Activated naive CD4-positive, alpha-beta T cell treated with anti-CD3 and anti-CD28 coated beads, Interleukin-2, amount 50 U/mL, for 16 hours (primary cell): ENCODE measurements around the gene ONECUT3.
A peak's percentile ranks its signal among the peaks of the same experiment; 100 is the strongest.

Experiments
- DNase-seq: peaks from one replicate; pipeline ENCODE4 v3.0.0-alpha.2; 2020

ONECUT3 gene

DNA sequence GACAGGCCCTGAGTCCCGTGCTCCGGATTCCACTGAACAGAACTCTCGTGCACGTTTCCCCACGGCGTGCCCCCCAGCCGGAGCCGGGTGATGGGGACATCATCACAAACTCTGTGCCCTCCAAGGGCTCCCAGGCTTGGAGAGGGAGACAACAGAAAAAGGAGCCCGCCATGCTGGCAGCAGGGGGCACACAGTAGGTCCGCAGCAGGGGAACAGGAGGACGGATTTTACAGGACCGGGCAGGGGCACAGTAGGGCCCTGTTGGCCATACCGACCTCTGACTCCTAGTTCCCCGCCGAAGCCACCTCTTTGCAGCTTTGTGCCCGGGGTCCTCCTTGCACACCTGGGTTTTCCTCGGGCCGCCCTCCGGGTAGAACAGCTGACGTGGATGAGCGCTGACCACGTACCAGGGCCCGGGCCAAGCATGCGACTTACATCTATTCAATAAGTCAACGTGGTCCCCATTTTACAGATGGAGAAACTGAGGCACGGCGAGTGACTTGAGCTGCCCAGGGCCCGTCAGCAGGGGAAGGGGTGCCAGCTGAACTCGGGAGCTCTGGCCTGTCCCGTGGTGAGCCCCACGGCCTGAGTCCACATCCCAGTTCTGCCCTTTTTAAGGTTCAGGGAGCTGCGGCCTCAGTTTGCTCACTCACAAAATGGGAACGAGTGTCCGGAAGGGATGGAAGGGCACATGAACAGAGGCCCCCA, 10.2 kb upstream of the ONECUT3 start:
- DNase-seq: no peak

DNA sequence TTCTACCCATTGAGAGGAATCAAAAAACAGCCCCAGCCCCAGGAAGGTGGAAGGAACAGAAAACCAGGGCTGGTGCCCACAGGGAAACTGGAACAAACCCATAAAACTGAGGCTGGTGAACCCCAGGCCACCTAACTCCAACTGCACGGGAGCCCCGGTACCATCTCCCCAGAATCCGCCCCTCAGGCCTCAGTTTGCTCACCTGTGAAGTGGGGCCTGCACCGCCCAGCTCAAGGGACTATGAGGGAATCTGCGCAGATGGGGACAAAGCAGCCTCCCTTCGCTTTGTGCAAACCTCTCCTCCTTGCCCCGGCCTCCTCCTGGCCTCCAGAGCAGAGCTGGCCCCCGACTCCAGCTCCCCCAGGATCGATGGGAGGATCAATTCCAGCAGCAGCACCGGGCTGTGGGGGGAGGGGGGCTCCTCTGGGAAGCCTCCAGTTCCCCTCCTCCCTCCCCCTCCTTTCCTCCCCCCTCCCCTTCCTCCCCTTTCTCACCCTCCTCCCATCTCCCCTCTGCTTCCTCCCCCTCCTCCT, 9.1 kb upstream of the ONECUT3 start:
- DNase-seq: no peak

DNA sequence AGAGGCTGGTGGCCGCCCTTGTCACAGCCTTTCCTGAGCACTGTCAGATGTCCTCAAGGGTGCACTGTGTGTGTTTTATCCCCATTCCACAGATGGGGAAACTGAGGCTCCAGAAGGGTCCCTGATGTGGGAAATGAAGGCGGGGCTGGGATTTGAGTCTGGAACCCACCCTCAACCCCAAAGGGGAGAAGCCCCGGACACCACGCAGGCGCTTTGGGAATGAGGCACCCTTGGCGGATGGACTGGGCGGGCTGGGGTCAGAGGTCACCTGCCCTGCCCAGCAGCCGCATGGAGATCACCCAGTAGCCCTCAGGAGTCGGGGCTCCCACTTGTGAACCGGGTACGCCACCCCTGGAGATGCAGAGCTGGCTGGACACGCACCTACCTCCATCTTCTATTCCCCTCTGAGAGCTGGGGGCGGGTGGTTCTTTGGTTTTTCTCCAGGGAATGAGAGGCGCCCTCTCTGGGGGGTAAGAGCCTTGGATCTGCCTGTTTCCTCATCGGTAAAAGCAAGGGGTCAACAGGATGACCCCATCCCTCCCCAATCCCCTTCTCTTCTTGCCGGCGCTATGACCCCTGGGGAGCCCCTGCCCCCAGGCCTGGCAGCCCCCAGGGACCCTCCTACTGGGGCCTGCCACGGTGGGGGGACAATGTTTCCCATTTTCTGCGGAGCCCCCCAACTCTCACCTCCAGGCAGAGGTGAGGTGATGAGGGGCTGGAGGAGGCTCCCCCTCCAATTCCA, 8.3 kb upstream of the ONECUT3 start:
- no peak for DNase-seq

DNA sequence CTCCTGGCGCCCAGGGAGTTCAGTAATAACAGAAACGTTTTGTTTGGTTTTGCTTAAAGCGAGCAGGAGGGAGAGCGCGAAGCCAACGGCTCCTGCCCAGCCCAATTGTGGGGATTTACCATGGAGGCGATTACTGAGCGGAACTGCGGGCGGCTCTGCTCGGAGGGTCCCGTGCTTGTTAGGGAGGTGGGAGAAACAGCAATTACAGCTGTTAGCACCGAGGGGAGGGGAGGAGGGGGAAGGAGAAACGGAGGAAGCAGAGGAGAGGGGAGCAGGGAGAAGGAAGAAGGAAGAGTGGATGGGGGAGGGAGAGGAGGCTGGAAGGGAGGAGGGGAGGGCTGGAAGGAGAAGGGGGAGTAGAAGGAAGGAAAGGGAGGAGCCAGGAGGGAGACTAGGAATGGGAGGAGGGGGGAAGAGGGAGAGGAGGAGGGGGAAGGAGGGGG, 7.7 kb upstream of the ONECUT3 start:
- DNase-seq: no peak

DNA sequence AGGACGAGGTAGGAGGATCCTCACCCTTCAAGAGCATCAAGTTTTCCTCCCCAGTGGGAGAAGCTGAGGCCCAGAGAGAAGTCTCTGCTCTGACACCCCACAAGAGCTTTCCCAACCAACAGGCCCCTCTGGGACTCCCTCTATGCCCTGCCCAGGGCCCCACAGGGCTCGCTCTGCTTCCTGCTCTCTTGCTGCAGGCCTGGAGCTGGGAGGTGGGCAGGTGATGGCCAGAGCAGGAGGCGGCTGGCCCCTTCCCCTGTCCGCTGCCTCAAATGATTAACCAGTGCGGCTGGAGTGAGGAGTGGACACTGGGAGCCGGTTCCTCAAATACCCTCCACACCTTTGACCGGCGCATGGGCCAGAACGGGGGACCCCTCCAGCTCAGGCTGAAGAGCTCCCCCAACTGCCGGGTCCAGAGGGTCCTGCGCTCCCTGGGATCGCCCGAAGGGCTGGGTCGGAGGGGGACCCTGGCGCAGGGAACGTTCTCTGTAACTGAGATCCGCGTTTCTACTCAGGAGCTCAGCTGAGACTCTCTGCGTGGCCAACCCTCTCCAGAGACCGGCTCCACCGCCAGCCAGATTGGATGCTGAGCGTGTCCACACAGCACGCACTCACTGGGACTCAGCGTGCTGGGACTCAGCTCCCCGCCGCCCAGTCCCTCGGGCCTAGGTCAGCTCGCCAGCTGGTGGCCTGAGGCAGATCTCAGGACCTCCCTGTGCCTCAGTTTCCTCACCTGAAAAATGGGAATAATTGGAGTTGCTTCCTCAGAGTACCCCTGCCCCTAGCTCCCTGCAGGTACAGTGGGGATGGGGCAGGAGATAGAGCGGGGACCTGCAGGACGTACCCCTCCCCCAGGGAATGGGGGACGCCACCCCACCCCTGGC, 6.7 kb upstream of the ONECUT3 start:
- no peak for DNase-seq

DNA sequence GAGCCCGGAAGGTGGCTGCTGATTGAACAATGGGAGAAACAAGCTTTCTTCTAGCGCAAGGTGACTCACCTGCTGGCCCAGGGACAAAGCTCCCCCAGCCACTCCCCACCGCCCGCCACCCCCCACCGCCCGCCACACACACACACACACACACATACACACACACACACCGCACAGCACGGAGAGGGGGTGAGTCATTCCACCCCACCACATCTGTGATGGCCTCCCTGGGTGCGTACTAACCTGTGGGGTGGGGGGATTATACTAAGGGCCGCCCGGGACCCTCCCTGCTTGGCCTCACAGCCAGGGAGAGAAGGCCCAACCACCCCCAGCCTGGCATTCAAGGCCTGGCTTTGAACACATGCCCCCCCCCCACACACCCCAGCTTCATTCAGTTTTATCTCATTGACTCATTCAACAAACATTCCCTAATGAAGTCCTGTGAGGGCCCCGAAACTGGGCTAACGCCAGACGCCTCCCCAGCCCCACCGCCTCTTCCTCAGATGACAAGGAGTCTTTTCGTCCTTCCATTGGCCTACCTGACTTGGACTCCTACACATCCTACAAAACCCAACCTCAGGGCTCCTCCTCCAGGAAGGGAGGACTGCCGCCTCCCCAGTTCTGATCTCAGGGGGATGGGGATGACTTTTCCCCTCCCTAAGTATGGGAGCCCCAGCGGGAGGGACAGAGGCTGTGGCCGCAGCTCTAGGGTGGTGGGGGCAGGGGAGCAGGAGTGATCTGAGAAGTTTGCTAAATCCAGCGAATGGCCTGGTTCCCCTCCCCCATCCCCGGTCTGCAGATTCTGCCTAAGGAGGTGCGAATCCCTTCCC, 5.8 kb upstream of the ONECUT3 start:
- DNase-seq: peak; percentile 52

DNA sequence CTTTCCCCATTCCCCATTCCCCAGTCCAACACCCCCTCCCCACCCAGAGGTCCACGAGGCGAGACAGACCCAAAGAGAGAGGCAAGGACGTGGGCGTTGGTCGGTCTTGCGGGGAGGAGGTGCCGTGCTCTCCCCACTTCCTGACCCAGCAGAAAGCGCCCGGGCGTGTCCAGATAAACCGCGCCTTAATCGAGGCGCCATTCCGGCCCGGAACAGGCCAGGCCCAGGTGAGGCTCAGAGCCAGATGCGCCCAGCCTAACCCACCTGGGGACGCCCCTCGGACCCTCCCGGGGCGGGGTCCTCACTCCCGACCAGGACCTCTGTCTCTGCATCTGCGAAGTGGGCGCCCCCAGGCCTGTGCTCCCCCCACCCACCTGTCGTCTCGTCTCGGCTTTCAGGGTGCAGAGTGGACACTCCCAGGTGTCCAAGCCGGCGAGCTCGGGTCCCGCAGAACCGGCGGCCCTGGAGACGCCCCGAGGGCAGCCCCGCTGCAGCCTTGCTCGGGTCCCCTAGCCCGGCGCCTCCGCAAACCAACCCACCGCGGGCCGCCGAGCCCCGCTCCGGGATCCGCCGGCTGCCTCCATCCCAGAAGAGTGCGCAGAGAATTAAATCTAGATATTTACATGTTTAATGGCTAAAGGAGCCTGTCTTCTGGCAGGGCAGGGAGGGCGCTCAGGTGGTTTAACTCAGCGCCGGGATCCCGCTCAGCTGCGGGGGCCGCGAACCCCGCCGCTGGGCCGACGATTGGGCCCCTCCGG, 5.0 kb upstream of the ONECUT3 start:
- DNase-seq: no peak

DNA sequence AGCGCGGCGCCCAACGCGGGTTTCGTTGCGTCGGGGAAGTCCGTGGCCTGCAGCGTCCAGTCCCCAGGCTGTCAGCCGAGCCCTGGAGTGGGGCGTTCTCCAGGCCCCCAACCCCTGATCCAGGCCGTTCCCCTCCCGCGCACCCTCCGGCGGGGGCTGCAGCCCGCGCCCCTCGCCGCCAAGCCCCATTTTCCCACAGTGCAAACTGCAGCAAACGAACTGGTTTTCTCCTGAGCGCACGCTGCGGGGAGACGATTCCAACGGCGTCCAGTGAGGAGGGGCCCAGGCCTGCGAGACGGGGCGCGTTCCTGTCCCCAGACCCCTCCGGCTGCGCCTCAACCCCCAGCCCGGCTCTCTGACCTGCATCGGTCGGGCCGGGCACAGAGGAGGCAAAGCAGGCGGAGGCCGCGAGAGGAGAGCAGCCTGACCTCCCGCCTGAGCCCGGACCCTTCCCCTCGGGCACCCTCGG, 4.4 kb upstream of the ONECUT3 start:
- no peak for DNase-seq

DNA sequence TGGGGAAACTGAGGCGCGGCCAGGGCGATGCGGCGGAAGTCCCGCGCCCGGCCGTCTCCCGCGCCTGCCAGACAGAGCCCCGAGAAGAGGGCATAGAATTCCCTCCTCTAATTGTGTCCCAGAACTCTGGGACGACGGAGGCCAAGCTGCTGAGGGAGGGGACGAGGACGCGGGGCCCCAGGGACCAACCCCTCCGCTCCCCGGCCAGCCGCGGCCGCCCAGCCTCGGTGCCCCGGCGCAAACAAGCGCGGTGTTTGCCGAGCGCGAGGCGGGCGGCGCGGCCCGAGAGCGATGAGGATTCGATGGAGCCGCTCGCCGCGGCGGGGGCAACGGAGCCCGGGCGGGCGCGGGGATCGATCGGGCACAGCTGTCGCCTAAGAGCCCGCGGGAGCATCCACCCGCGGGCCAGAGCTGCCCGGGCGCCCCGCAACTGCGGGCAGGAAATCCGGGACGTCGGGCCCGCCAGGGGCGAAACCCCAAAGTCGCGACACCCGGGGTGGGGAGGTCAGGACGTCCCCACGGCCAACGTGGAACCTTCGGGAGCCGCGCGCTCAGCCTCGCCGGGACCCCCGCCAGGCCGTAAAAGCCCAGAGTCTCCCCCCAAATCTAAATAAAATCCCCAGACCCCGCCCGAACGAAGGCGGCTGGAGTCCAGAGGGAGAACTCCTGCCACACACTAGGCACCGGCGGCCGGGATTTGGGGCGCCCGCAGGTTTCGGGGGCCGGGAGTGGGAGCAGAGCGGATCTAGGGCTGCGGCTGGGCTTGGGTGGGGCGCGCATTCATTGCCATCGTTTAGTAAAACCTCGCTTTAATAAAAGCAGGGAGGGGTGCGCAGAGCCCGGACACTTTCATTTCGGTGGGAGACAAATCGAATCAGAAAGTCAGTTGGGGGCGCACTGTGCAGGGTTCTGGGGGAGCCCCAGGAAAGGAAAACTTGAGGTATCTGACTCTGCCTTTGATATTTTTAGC, 3.6 kb upstream of the ONECUT3 start:
- no peak for DNase-seq

DNA sequence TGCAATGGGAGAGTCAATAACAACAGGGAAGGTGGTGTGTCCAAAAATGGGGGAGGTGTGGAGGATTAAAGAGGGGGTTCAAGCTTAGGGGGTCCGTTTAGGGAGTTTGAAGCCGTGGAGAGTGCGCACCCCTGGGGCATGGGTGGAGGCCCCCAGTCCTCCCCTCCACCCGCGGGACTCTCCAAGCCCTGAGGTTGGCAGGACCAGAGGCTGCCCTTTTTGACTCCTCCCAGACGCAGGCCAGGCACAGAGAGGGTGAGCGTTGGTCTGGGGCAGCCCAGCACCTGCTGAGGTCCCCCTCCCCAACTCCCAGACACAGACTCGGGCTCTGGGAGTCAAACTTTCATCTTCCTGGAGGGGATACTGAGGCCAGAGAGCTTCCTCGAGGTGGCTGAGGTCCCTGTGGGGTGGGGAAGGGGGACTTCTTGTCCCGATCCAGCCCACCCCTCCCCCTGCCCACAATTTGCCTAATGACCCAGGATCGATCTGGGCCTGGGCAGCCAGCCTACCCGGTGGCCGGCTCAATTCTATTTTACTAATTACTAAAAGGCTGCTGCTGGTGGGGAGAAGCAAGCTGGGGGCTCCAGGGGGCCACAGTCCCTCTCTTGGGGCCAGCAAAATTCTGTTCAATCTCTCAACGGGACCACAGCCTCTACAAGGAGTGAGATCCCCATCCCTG, 2.8 kb upstream of the ONECUT3 start:
- no peak for DNase-seq

DNA sequence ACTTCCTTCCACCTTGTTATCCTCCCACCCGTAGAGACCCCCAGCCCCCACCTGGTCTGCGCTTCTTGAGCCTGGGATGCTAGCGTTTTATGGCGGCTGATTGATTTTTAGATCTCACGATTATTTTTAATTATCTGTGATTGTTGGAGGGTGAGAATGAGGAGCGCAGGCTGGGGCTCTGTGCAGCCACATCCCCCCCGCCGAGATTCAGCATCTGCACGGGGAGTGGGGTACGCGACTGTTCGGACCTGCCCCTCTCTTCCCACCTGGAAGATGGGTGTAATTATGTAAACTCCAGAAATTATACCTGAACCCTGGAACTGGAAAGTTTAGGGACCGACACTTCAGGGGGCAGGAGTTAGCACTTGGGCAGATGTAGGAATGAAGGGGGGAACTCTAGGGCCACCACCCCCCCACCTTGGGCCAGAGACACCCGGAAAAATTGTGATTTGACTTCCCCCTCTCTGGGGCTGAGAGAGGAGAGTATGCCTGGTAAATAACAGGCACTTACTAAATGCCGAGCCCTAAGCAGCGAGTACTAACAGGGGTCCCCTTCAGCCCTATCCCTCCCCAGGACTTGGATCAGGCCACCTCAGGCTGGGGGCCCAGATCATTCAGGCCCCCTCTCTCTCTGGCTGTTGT, 1.8 kb upstream of the ONECUT3 start:
- no peak for DNase-seq

DNA sequence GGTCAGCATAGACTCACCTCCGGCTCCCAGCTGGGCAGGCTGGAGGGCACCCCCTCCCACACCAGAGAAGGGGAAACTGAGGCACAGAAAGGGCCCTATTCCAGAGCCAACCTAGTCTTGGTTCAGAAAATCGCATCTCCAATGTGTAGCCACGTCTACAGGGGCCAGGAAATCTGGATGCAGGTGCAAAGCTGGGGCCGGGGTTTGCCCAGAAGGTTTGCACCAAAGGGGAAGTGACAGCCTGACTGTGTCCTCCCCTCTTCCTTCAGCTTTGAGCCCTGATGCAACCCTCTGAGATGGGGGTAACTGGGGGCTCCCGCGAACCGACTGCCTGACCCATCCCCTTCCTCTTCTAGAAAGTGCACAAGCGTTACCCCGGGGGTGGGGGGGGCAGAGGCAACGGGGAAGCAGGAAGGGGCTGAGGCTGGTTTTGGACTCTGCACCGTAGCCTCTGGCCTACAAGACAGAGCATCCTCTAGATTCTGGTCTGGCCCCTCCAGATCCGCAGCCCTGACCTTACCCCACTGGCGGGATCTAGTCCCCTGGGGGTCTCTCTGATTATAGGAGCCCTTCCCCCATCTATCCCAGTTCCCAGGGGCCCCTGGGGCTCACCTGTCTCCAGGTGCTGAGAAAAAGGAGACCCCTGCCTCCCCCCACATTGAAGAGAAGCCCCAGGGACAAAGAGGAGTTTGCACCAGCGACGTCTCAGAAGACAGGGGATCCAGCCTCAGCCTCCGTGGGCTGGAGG, 1.1 kb upstream of the ONECUT3 start:
- no peak for DNase-seq

DNA sequence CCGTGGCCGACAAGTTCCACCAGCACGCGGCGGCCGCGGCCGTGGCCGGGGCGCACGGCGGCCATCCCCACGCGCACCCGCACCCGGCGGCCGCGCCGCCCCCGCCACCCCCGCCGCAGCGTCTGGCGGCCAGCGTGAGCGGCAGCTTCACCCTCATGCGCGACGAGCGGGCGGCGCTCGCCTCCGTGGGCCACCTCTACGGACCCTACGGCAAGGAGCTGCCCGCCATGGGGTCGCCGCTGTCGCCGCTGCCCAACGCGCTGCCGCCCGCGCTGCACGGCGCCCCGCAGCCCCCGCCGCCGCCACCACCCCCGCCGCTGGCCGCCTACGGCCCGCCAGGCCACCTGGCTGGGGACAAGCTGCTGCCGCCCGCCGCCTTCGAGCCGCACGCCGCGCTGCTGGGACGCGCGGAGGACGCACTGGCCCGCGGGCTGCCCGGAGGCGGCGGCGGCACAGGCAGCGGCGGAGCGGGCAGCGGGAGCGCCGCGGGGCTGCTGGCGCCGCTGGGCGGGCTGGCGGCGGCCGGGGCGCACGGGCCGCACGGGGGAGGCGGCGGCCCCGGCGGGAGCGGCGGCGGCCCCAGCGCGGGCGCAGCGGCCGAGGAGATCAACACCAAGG, 821 bp downstream of the ONECUT3 start:
- no peak for DNase-seq

DNA sequence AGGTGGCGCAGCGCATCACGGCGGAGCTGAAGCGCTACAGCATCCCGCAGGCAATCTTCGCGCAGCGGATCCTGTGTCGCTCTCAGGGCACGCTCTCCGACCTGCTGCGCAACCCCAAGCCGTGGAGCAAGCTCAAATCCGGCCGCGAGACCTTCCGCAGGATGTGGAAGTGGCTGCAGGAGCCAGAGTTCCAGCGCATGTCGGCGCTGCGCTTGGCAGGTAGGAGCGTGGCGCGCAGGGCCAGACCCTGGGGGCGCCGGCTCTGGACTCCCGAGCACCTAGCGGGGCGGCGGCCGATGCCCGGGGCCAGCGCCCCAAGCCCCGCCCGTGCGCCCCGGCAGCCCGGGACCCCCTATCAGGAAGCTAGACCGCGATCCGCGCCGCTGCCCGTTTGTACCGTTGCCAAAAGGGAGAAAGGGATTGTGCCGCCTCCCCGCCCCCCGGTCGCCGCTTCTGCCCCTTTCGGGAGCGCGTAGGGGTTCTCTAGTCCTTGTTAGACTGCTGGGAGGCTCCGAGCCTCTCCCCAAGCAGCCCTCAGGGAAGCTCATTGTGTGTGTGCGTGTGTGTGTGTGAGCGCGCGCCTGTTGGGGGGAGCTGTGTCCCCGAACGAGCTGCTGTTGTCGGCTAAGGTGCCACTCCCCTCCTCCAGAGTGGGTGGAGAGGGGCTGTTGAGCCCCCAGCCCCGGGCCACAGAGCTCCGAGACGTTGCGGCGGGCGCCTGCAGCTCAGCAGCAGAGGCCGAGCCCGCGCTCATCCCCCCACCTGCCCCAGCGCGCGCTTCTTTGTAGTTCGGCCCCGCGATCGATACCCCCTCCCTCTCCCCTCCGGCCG, 1.5 kb downstream of the ONECUT3 start:
- DNase-seq: no peak

DNA sequence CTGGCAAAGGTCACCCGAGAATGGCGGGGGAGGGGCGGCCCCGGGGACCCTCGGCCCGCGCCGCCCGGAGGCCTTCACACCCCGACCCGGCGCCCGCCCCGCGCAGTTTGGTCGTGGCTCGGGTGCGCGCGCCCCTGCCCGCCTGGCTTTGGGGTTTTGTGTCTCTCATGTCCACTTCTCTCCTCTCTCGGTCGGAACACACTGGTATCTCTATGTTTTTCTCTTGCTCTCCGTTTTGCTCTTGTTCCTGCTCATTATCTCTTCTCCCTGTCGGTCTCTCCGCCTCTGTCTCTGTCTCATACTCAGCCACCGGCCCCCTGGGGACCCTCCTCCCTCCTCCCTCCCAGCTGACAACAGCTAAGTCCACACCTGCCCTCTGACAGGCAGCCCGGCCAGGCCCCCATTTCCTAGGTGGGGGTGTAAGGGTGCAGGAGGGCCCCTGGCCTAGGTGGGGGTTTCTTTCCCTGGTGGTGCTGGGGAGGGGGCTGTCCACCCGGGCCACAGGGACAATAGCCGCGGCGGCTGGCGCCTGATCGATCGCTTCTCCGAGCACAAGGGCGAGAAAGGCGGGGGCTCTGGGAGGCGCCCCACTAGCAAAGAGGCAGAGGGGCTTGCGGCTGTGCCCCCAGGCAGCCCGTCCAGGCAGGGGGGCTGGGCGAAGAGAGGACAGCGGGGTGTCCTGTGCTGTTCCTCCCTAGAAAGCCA, 2.3 kb downstream of the ONECUT3 start:
- no peak for DNase-seq

DNA sequence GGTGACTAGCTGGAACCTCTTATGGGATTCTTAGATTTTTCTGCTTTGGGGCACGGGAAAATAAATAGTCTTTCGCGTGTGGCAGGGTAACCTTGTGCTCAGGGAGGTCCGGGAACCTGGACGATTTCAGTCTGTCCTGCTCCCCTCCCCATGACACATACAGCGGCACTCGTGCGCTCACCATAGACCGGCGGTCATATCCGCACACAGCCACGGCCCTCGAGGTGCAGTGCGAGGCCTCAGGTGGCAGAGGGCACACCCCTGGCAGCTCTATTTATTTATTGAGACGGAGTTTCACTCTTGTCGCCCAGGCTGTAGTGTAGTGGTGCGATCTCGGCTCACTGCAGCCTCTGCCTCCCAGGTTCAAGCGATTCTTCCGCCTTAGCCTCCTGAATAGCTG, 3.0 kb downstream of the ONECUT3 start:
- DNase-seq: no peak
